NCI-H2171 treated with DMSO at 0.1 percent for 48 hours (cell line): Measurements from ENCODE around the gene MEOX1.

ENCODE experiments used
- DNase-seq: peaks from one replicate; lab custom pipeline; 2025; lab: John Stamatoyannopoulos, UW

The MEOX1 gene

GRCh38 chr17:43655693-43656255, 5.9 kb downstream of the MEOX1 start:
- no peak for DNase-seq

- DNase-seq: no peak
These were observed 9.6 kb downstream of the MEOX1 start for GRCh38 chr17:43652124-43652480.

GRCh38 chr17:43650471-43650870, 11.3 kb downstream of the MEOX1 start:
- no peak for DNase-seq

- DNase-seq: no peak
These were observed 12.8 kb downstream of the MEOX1 start for GRCh38 chr17:43648916-43649315.

GRCh38 chr17:43645765-43646481, 15.8 kb downstream of the MEOX1 start:
- DNase-seq: no peak

GRCh38 chr17:43645450-43645764, 16.3 kb downstream of the MEOX1 start:
- no peak for DNase-seq

GRCh38 chr17:43644081-43644480, 17.6 kb downstream of the MEOX1 start:
- DNase-seq: peak; percentile 78

GRCh38 chr17:43641416-43641815, 20.3 kb downstream of the MEOX1 start:
- no peak for DNase-seq

GRCh38 chr17:43640491-43641252, 21.1 kb downstream of the MEOX1 start:
- DNase-seq: no peak

- DNase-seq: no peak
These were observed 24.0 kb downstream of the MEOX1 start for GRCh38 chr17:43637563-43638323.

- DNase-seq: no peak
These were observed 25.3 kb downstream of the MEOX1 start for GRCh38 chr17:43636426-43636825.

- DNase-seq: no peak
These were observed 27.1 kb downstream of the MEOX1 start for GRCh38 chr17:43634591-43635125.

- no peak for DNase-seq
These were observed 29.5 kb downstream of the MEOX1 start for GRCh38 chr17:43632221-43632620.

- DNase-seq: no peak
These were observed 30.3 kb downstream of the MEOX1 start for GRCh38 chr17:43631429-43631828.

GRCh38 chr17:43628089-43628650, 33.6 kb downstream of the MEOX1 start:
- no peak for DNase-seq

- DNase-seq: peak; percentile 93
These were observed 34.1 kb downstream of the MEOX1 start for GRCh38 chr17:43627653-43628052.

GRCh38 chr17:43626023-43626422, 35.7 kb downstream of the MEOX1 start:
- no peak for DNase-seq

- DNase-seq: no peak
These were observed 36.1 kb downstream of the MEOX1 start for GRCh38 chr17:43625606-43626005.

- no peak for DNase-seq
These were observed 41.1 kb downstream of the MEOX1 start for GRCh38 chr17:43620581-43620980.

- DNase-seq: no peak
These were observed 41.6 kb downstream of the MEOX1 start for GRCh38 chr17:43620147-43620546.

GRCh38 chr17:43619705-43620104, 42.0 kb downstream of the MEOX1 start:
- DNase-seq: no peak

- no peak for DNase-seq
These were observed 43.4 kb downstream of the MEOX1 start for GRCh38 chr17:43618276-43618675.
